Measurements from ENCODE around the gene IQSEC1.
A peak's percentile ranks its signal among the peaks of the same experiment; 100 is the strongest.

Gene IQSEC1

DNA sequence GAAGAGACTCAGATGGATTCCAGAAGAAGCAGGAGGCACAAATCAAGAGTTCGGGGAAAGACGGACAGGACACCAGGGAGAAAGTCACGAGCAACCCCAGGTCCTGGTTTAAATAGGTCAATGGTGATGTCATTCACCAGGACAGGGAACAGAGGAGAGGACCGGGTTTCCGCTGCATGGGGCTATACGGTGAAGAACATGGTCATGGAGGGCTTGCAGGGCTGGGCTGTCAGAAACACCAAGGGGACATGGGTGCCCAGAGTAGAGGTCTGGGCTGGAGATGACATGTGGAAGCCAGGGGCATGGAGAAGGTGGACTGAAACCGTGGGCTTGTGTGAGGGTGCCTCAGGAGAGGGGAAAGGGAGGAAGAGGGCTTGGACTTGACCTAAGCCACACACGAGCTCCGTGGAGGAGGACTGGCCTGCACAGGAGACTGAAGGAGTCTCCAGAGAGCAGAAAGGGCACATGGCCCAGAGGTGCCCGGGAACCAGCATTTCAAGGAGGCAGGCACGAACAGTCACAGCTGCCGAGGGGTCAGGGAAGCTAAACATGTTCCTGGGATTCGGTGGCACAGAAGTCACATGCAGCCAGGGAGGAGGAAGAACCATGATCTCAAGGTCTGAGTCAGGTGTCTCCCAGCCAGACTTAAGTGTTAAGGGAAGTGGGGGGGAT, 177.7 kb downstream of the IQSEC1 start:
- no peak for DNase-seq (ENCODE audit: low spot score)
- H3K4me3 ChIP-seq: no peak overlapping the region
- TF ChIP-seq, protein P1, sequence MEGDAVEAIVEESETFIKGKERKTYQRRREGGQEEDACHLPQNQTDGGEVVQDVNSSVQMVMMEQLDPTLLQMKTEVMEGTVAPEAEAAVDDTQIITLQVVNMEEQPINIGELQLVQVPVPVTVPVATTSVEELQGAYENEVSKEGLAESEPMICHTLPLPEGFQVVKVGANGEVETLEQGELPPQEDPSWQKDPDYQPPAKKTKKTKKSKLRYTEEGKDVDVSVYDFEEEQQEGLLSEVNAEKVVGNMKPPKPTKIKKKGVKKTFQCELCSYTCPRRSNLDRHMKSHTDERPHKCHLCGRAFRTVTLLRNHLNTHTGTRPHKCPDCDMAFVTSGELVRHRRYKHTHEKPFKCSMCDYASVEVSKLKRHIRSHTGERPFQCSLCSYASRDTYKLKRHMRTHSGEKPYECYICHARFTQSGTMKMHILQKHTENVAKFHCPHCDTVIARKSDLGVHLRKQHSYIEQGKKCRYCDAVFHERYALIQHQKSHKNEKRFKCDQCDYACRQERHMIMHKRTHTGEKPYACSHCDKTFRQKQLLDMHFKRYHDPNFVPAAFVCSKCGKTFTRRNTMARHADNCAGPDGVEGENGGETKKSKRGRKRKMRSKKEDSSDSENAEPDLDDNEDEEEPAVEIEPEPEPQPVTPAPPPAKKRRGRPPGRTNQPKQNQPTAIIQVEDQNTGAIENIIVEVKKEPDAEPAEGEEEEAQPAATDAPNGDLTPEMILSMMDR (IDR thresholded peaks at IDR 0.05): no peak
- H3K27ac ChIP-seq: peak overlapping the region in 1 of 2 donors; percentile 24

DNA sequence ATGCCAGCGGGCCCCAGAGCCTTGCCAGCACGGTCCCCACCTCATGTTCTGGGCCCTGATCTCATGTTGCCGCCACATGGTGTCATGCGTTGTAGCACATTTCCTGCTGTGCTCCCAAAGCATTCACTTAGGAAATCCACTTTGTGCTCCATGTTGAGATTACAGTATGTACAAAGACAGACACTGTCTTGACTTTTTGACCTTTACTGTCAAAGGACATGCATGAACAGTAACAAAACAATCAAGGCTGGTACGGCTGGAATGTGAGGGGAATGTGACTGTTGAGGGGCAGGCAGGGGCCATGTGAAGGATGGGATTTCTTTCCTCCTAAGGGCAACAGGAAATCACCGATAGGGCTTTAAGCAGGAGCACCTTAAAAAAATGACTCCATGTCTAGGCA, 178.6 kb downstream of the IQSEC1 start:
- Histone ChIP-seq H3K27ac (no peak overlapping the region), H3K4me3 (no peak overlapping the region)
- DNase-seq (ENCODE audit: low spot score): no peak
- TF ChIP-seq, protein P1 (IDR thresholded peaks at IDR 0.05): no peak

DNA sequence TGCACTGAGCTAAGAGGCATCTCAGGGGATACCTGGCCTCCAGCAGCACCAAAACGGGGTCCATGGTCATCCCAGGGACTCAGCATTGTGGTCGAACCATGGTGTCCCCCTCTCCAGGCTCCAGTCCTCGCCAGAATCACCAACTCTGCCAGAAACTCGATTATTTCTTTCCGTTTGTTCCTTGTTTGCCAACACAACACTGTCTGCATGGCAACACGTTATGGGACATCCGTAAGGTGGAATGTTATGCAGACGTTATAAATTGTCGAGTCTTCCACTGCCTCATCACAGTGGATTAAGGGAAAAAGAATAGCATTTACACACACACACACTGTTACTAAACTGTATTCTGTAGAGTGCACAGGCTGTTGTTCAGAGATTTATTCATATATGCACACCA, 179.4 kb downstream of the IQSEC1 start:
- Histone ChIP-seq H3K27ac (no peak overlapping the region), H3K4me3 (no peak overlapping the region)
- TF ChIP-seq, protein P1 (IDR thresholded peaks at IDR 0.05): no peak
- DNase-seq (ENCODE audit: low spot score): no peak

DNA sequence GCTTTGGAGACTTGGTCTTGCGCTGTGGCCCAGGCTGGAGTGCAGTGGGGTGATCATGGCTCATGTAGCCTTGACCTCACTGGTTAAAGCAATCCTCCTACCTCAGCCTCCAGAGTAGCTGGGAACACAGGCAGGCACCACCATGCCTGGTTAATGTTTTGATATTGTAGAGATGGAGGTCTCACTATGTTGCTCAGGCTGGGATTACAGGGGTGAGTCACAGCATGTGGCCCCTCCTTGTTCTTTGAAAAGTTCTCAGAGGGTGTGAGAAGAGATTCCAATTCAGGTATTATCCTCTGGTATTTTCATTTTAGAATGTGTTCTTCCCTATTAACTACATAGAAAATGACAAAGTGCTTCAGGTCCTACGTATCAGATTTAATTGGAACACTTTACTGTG, 180.0 kb downstream of the IQSEC1 start:
- no peak for DNase-seq (ENCODE audit: low spot score)
- H3K27ac ChIP-seq: no peak overlapping the region
- TF ChIP-seq, protein P1 (IDR thresholded peaks at IDR 0.05): no peak

DNA sequence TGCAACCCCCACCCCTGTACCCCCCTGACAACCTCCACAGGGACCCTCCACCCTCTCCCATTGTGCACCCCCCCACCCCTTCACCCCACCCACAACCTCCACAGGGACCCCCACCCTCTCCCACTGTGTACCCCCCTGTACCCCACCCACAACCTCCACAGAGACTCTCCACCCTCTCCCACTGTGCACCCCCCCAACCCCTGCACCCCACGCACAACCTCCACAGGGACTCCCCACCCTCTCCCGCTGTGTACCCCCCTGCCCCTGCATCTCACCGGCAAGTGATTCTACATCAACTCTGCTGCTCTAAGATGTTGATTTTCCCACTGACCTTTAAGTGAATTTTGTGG, 180.4 kb downstream of the IQSEC1 start:
- no peak overlapping the region for H3K4me3 ChIP-seq
- TF ChIP-seq, protein P1 (IDR thresholded peaks at IDR 0.05): no peak
- DNase-seq (ENCODE audit: low spot score): no peak
- no peak overlapping the region for H3K27ac ChIP-seq

More for the DNA sequence above, 180.0 kb downstream of the IQSEC1 start:
- H3K4me3 ChIP-seq: no peak overlapping the region

DNA sequence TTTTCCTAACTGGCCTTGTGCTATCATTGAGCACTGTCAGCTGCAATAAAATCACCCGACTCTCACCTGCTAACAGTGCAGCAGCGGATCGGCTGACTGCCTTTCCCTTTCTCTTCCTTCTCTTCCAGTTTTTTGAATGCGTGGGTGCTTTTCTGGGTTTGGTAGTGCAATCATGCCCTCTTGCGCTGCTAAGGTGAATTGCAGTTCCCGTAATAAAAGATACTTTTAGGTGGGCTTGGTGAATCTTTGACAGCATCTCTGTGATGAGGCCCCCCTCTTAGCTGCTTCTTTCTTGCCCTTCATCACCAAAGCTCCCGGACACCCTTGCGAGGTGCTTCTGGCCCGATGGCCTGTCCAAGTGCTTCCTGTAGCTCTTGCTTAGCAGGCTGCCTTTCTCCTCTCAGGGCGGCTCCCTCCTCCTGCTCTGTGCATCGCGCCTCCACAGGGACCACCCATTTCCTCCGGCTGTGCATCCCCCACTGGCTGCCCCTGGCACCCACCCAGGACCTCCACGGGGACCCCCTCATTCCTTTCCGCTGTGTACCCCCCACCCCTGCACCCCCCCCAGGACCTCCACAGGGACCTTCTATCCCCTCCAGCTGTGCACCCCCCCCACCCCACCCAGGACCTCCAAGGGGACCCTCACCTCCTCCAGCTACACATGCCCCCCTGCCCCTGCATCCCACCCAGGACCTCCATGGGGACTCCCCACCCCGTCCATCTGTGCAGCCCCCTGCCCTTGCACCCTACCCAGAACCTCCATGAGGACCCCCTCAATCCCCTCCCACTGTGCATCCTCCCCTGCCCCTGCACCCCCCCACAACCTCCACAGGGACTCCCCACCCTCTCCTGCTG, 181.0 kb downstream of the IQSEC1 start:
- H3K27ac ChIP-seq: peak overlapping the region in 1 of 2 donors; percentile 42
- DNase-seq (ENCODE audit: low spot score): no peak
- TF ChIP-seq, protein P1 (IDR thresholded peaks at IDR 0.05): peak; percentile 80

More for the DNA sequence above, 181.0 kb downstream of the IQSEC1 start:
- peak overlapping the region; percentile 63 for H3K4me3 ChIP-seq

Measured in coronary artery (tissue), 2 donors.